DMS153 (cell line): ENCODE data around the gene CDC42.
A peak's percentile ranks its signal among the peaks of the same experiment; 100 is the strongest.

Source experiments
- DNase-seq: peaks from one replicate; lab custom pipeline; 2025; lab: John Stamatoyannopoulos, UW

Gene CDC42

GRCh38 chr1:22038036-22038435 is 14.5 kb upstream of the CDC42 start:
- no peak for DNase-seq

GRCh38 chr1:22039594-22040285 is 12.8 kb upstream of the CDC42 start:
- peak; percentile 80 for DNase-seq

- DNase-seq, result no peak
Observed at GRCh38 chr1:22040286-22040623, 12.3 kb upstream of the CDC42 start.

GRCh38 chr1:22041505-22041904 is 11.0 kb upstream of the CDC42 start:
- no peak for DNase-seq

GRCh38 chr1:22043198-22043769 is 9.2 kb upstream of the CDC42 start:
- DNase-seq, result peak; percentile 32

GRCh38 chr1:22044690-22045420 is 7.7 kb upstream of the CDC42 start:
- no peak for DNase-seq

- DNase-seq, result no peak
Observed at GRCh38 chr1:22045604-22046228, 6.8 kb upstream of the CDC42 start.

- DNase-seq, result no peak
Observed at GRCh38 chr1:22048351-22049192, 3.9 kb upstream of the CDC42 start.

GRCh38 chr1:22050330-22050729 is 2.2 kb upstream of the CDC42 start:
- no peak for DNase-seq

GRCh38 chr1:22051607-22052114 is 848 bp upstream of the CDC42 start:
- DNase-seq, result no peak

- DNase-seq, result peak; percentile 15
Observed at GRCh38 chr1:22053017-22053860, 730 bp downstream of the CDC42 start.

- DNase-seq, result no peak
Observed at GRCh38 chr1:22053861-22054770, 1.6 kb downstream of the CDC42 start.

GRCh38 chr1:22055463-22055862 is 3.0 kb downstream of the CDC42 start:
- no peak for DNase-seq

GRCh38 chr1:22056043-22056442 is 3.5 kb downstream of the CDC42 start:
- DNase-seq, result no peak

GRCh38 chr1:22056936-22057335 is 4.4 kb downstream of the CDC42 start:
- no peak for DNase-seq

GRCh38 chr1:22057861-22058260 is 5.4 kb downstream of the CDC42 start:
- DNase-seq, result no peak

GRCh38 chr1:22064751-22065402 is 12.4 kb downstream of the CDC42 start:
- no peak for DNase-seq

- DNase-seq, result no peak
Observed at GRCh38 chr1:22071511-22071910, 19.0 kb downstream of the CDC42 start.

- no peak for DNase-seq
Observed at GRCh38 chr1:22074803-22075202, 22.3 kb downstream of the CDC42 start.
